HCT116 (cell line): ENCODE data around the gene NFASC. TPM values are rescaled to one million over a fixed set of nuclear protein-coding genes. Genes with fewer than 3 reads are reported as not detected.

Experiments
- ATAC-seq: fragments of 200-7000 bp; cut with Tn5 transposase; 2 replicates; pipeline ENCODE4 v1.9.1; 2020; ENCODE audit warnings: mild to moderate bottlenecking, moderate library complexity
- BruUV-seq: library from RNA; stranded (reverse); fragments of 400-500 nt; replicated peaks from 2 replicates; lab custom pipeline; 2021; lab: Mats Ljungman, UMichigan
- CTCF ChIA-PET: fragments of 300-600 bp; sonication (Branson Sonifier 250); formaldehyde crosslinking; loops from one replicate; lab custom pipeline; 2021; ENCODE audit warnings: antibody characterized with exemption; lab: Charles Lee
- POLR2A ChIA-PET: fragments of 300-600, 350-600 bp; sonication (Branson Sonifier 250); formaldehyde crosslinking; loops from one replicate; lab custom pipeline; 2021; ENCODE audit warnings: antibody characterized with exemption; lab: Charles Lee
- RAD21 ChIA-PET, 2 experiments: fragments of 300-600 bp; sonication (Branson Sonifier 250); formaldehyde crosslinking; loops; one replicate each; lab custom pipeline; 2023; ENCODE audit warnings: low total read pairs in 2 of 2; ENCODE audit not compliant: uncharacterized antibody in 2 of 2, unreplicated experiment in 2 of 2, low non-redundant PET in 1 of 2; lab: Charles Lee
- DNase-seq: peaks from one replicate; pipeline ENCODE4 v3.0.0-alpha.2; 2010; ENCODE audit warnings: low read depth, low spot score
- H2AFZ ChIP-seq: fragments of 200-600 bp; shearing (Covaris generic), sonication (generic); 2 replicates; pipeline ENCODE4 v1.6.1; 2017; ENCODE audit warnings: low read depth, mixed run types, mixed read lengths, antibody characterized with exemption, low read length; ENCODE audit not compliant: poor library complexity, severe bottlenecking
- H3K27ac ChIP-seq: 2 replicates; pipeline ENCODE4 v1.5.1; 2012; ENCODE audit warnings: low read depth, low read length
- H3K27me3 ChIP-seq: fragments of 200-600 bp; sonication (generic); 2 replicates; pipeline ENCODE4 v1.6.1; 2016; ENCODE audit warnings: mixed run types, low read length, mixed read lengths; ENCODE audit not compliant: insufficient read depth
- H3K36me3 ChIP-seq, 2 experiments: fragments of 200-500 bp in 1 of 2; fragments of 200-600 bp in 1 of 2; sonication (Bioruptor generic) in 1 of 2; sonication (generic) in 1 of 2; 2 replicates each; pipeline versions ENCODE4 v1.5.1 to v1.6.1; 2014 to 2016; ENCODE audit warnings: low read length in 2 of 2, inconsistent platforms in 1 of 2, mixed read lengths in 1 of 2, mixed run types in 1 of 2; ENCODE audit not compliant: insufficient read depth in 2 of 2, control insufficient read depth in 1 of 2
- H3K4me1 ChIP-seq, 2 experiments: fragments of 200-600 bp in 1 of 2; sonication (generic) in 1 of 2; 2 replicates each; pipeline versions ENCODE4 v1.5.1 to v1.6.1; 2012 to 2017; ENCODE audit warnings: low read length in 2 of 2, inconsistent platforms in 1 of 2, mild to moderate bottlenecking in 1 of 2, mixed read lengths in 1 of 2, mixed run types in 1 of 2, moderate library complexity in 1 of 2; ENCODE audit not compliant: insufficient read depth in 2 of 2, control insufficient read depth in 1 of 2
- H3K4me2 ChIP-seq: fragments of 200-600 bp; sonication (generic); 2 replicates; pipeline ENCODE4 v1.6.1; 2017; ENCODE audit warnings: mixed run types, low read length, mixed read lengths
- H3K4me3 ChIP-seq, 2 experiments: fragments of 200-600 bp in 1 of 2; sonication (generic) in 1 of 2; replicated peaks in 1 of 2; 2 replicates each; pipeline ENCODE4 v1.5.1; 2011 to 2016; ENCODE audit warnings: low read length in 2 of 2, control low read depth in 1 of 2, low read depth in 1 of 2, mild to moderate bottlenecking in 1 of 2, mixed read lengths in 1 of 2, mixed run types in 1 of 2
- H3K79me2 ChIP-seq: fragments of 200-600 bp; sonication (generic); 2 replicates; pipeline ENCODE4 v1.6.1; 2017; ENCODE audit warnings: mild to moderate bottlenecking, mixed run types, low read length, moderate library complexity, mixed read lengths; ENCODE audit not compliant: insufficient read depth
- H3K9ac ChIP-seq: fragments of 200-600 bp; sonication (generic); 2 replicates; pipeline ENCODE4 v1.6.1; 2016; ENCODE audit warnings: low read length, mixed read lengths
- H3K9me2 ChIP-seq: fragments of 200-600 bp; sonication (generic), shearing (Covaris generic); 2 replicates; pipeline ENCODE4 v1.6.1; 2017; ENCODE audit warnings: mixed run types, mild to moderate bottlenecking, moderate library complexity; ENCODE audit not compliant: insufficient read depth
- H3K9me3 ChIP-seq, 2 experiments: fragments of 200-500 bp in 1 of 2; fragments of 200-600 bp in 1 of 2; sonication (Bioruptor generic) in 1 of 2; sonication (generic) in 1 of 2; 2 replicates each; pipeline ENCODE4 v1.6.1; 2014 to 2017; ENCODE audit warnings: low read length in 2 of 2, mixed read lengths in 2 of 2, inconsistent platforms in 1 of 2, low read depth in 1 of 2, mild to moderate bottlenecking in 1 of 2, mixed run types in 1 of 2, moderate library complexity in 1 of 2; ENCODE audit not compliant: control insufficient read depth in 1 of 2, insufficient read depth in 1 of 2
- H4K20me1 ChIP-seq: fragments of 200-600 bp; sonication (generic), shearing (Covaris generic); 2 replicates; pipeline ENCODE4 v1.6.1; 2017; ENCODE audit warnings: mixed run types, mild to moderate bottlenecking, moderate library complexity; ENCODE audit not compliant: insufficient read depth
- EGR1 ChIP-seq: IDR thresholded peaks from 2 replicates; pipeline ENCODE4 v1.6.1; 2012; ENCODE audit warnings: low read depth
- ELF1 ChIP-seq: IDR thresholded peaks from 2 replicates; pipeline ENCODE4 v1.6.1; 2012; ENCODE audit warnings: low read depth, borderline replicate concordance
- EZH2 ChIP-seq: fragments of 200-600 bp; sonication (generic); IDR thresholded peaks from 2 replicates; pipeline ENCODE4 v1.6.1; 2017; ENCODE audit warnings: antibody characterized with exemption, mixed run types
- EZH2phosphoT487 ChIP-seq: fragments of 200-600 bp; IDR thresholded peaks from 2 replicates; pipeline ENCODE4 v1.6.1; 2018; ENCODE audit warnings: antibody characterized with exemption, borderline replicate concordance
- FOSL1 ChIP-seq: IDR thresholded peaks from 2 replicates; pipeline ENCODE4 v1.6.1; 2012; ENCODE audit warnings: low read depth
- JUND ChIP-seq: IDR thresholded peaks from 2 replicates; pipeline ENCODE4 v1.6.1; 2012
- POLR2A ChIP-seq: IDR thresholded peaks from 2 replicates; pipeline ENCODE4 v1.7.0; 2011; ENCODE audit warnings: borderline replicate concordance; ENCODE audit not compliant: insufficient read depth, insufficient read length; ENCODE audit errors: extremely low read depth
- POLR2AphosphoS5 ChIP-seq: IDR thresholded peaks from 2 replicates; pipeline ENCODE4 v1.6.1; 2011; ENCODE audit warnings: mild to moderate bottlenecking, low read depth, low read length, moderate library complexity
- RAD21 ChIP-seq: IDR thresholded peaks from 2 replicates; pipeline ENCODE4 v1.6.1; 2012; ENCODE audit warnings: low read depth, mild to moderate bottlenecking
- REST ChIP-seq: IDR thresholded peaks from 2 replicates; pipeline ENCODE4 v1.6.1; 2012; ENCODE audit warnings: low read depth
- SRF ChIP-seq: IDR thresholded peaks from 2 replicates; pipeline ENCODE4 v1.6.1; 2012; ENCODE audit warnings: low read depth
- TCF7L2 ChIP-seq: IDR thresholded peaks from 2 replicates; pipeline ENCODE4 v1.7.0; 2011; ENCODE audit warnings: borderline replicate concordance, inconsistent platforms; ENCODE audit not compliant: insufficient read depth, insufficient read length; ENCODE audit errors: extremely low read depth
- ZNF274 ChIP-seq: fragments of 200-500 bp; sonication (Bioruptor generic); IDR thresholded peaks from 2 replicates; pipeline ENCODE4 v1.6.1; 2014; ENCODE audit warnings: mild to moderate bottlenecking, low read depth, low read length, inconsistent platforms
- intact Hi-C: fragments of 100-400 bp; cut with micrococcal nuclease; formaldehyde crosslinking; loops from 2 replicates; pipeline ENCODE4 v1.10.0; 2022
- total RNA-seq: library from RNA; stranded (reverse); gene quantifications from one replicate; pipeline ENCODE4 v1.2.1, GENCODE V29; 2021; ENCODE audit not compliant: unreplicated experiment

NFASC gene
- total RNA-seq, 1 experiment from 2014 or later, result 0.57 TPM

DNA sequence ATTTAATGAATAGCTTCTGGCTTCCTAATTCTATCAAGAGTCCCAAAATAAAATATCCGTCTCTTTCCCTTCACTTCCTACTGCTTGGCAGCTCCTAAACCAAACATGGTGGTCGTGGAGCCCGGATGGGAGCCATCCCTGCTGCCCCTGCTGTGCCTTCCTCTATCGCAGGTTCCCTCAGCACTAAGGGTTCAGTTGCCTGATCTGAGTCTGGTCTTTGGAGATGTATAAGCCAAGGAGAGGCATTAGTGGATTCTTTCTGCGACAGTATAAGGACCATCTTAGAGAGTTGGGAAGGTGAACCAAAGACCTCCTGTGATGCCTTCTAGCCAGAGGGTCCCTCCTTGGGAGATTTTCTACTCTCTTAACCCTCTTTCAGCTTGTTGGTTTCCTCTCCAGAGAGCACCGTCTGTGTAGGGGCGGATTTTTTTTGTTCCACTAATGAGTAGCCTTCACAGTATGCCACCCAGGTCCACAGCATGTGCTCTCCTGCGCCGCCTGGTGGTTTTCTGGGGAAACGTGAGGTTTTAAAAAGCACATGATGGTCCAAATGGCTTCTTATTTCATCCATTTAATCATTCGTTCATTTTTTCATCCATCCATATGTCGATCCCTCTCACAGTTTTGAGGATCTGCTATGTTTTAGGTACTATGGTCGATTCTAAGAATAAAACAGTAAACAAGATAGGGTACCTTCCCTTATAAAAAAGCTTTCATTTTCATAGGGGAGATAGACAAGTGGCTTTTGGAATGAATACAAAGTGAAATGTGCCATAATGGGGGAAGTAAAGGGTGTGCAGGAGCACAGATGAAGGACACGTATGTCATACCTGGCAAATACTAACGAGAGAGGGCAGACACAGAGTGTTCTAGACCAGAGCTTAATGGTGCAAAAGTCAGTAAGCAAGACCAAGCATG, 71.0 kb downstream of the NFASC start (continued):
- TF ChIP-seq EGR1, result no peak
- TF ChIP-seq ELF1, result no peak
- no peak for TF ChIP-seq JUND
- TF ChIP-seq EZH2, result no peak
- TF ChIP-seq FOSL1, result no peak
- no peak for TF ChIP-seq POLR2A

DNA sequence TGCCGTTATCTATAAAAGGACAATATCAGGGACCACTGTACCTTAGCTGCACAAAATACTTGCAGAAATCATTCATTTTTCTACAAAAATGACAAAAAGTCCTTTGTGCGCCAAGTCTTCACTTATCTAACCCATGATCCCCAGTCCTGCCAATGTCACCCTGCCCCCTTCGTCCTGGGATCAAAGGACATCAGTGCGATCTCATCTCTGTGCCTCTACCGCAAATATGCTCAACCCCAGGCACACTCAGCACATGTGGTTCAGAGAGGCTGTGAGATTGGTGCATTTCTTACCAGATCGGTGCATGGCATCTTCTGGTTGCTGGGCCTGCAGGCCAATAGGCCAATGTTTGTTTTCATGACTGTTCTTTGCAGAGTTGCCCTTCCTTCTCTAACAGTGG, 72.8 kb downstream of the NFASC start:
- no peaks in the 10 kb centered on the region for H3K79me2 ChIP-seq
- no peak overlapping the region for H3K27ac ChIP-seq
- no peak for TF ChIP-seq SRF
- TF ChIP-seq REST, result no peak
- no peak for TF ChIP-seq POLR2A
- no peak for TF ChIP-seq POLR2AphosphoS5
- no peak for TF ChIP-seq TCF7L2
- no peak for TF ChIP-seq EZH2phosphoT487
- TF ChIP-seq ZNF274, result no peak
- TF ChIP-seq RAD21, result no peak
- no peaks in the 10 kb centered on the region for H3K9me3 ChIP-seq
- ChIA-PET RAD21 (no interaction called here), CTCF (interaction anchor here (1.6 to 2.8 kb wide), 3 partner anchors 118 to 313 kb away, joined by 5 to 44 read pairs (median 10); no protein-coding TSS in a partner anchor), POLR2A (no interaction called here)
- no peaks in the 10 kb centered on the region for H3K36me3 ChIP-seq
- ATAC-seq (no peak), DNase-seq (no peak)
- H2AFZ ChIP-seq, result no peak overlapping the region
- no peaks in the 10 kb centered on the region for H3K9me2 ChIP-seq
- no peaks in the 10 kb centered on the region for H4K20me1 ChIP-seq
- no peak overlapping the region for H3K9ac ChIP-seq
- no peak overlapping the region for H3K4me3 ChIP-seq
- peaks cover 21% of the 10 kb centered on the region; the same call in 1 of the 2 replicates for H3K27me3 ChIP-seq
- H3K4me2 ChIP-seq, result no peak overlapping the region
- H3K4me1 ChIP-seq, result no peaks in the 10 kb centered on the region
- no TSS peak for BruUV-seq
- intact Hi-C loops, result loop anchor here (10.0 kb wide), 1 partner anchor 379 kb away; no protein-coding TSS in a partner anchor
